T follicular helper cell (primary cell): ENCODE data around the gene SNHG17.

Experiments used
- DNase-seq: peaks from one replicate; pipeline ENCODE4 v3.0.0-alpha.2; 2020; ENCODE audit warnings: low read depth

SNHG17 gene

DNA sequence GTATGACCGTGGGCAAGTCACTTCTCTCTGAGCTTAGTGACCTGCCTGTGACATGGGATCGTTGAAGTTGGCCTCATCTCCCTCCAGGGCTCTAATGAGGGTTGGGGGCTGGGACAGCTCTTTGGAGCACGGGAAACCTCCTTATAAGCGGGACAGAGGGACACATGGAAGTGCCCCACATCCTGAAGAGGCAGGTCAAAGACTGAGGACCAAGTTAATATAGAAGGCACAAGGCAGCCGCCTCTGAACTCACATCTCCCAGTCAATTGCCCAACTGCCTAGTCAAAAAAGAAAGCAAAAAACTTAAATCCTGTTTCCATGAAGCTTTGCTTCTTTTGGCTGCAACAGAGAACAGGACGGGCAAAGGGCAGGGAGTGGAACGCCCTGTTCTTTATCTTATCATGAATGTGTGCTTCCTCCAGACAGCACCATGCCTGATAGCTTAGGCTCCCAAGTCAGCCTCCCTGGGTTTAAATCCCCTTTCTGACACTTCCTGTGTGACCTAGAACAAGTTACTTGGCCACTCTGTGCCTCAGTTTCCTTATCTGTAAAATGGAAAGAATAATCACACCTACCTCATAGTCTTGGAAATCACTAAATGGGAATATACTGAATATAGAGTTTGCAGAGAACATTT, 61.8 kb downstream of the SNHG17 start:
- no peak for DNase-seq

DNA sequence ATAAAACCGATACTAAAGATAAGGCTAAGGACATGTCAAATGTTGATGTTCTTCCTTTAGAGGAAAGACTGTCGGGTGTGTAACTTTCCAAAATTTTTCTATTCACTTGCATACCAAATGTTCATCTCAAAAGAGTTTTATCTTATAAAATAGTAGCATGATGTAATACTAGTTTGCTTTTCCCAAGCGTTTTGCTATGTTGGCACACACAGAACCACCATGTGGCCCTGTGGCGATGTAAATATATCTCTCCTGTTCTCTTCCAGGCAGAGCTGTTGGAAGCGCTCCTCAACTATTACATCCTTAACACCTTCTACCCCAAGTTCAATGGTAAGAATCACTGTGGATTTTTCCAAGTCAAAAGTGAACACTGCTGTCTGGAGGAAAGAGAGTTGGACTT, 62.3 kb downstream of the SNHG17 start:
- DNase-seq: no peak
